Thoracic aorta (tissue), 2 donors: ENCODE measurements around the gene SCAP. TPM values are rescaled to one million over a fixed set of nuclear protein-coding genes. Genes with fewer than 3 reads are reported as not detected.

Experiments used
- ATAC-seq: fragments of 150-250 bp; one replicate; pipeline ENCODE4 v1.8.0; 2017; ENCODE audit warnings: low read depth; ENCODE audit not compliant: insufficient number of reproducible peaks, low FRiP score
- DNase-seq: peaks from one replicate; pipeline ENCODE4 v3.0.0-alpha.2; 2020; ENCODE audit warnings: low spot score
- H3K27ac ChIP-seq, 2 donors: fragments of 200-600 bp; sonication (generic); 1 replicate in 1 of 2; 2 replicates in 1 of 2; pipeline ENCODE4 v1.5.1; 2016; ENCODE audit warnings: mild to moderate bottlenecking in 2 of 2, moderate library complexity in 2 of 2
- H3K27me3 ChIP-seq: fragments of 200-600 bp; sonication (generic); replicated peaks from 2 replicates; pipeline ENCODE4 v1.6.0; 2016; ENCODE audit warnings: mild to moderate bottlenecking; ENCODE audit not compliant: insufficient read depth
- H3K36me3 ChIP-seq: fragments of 200-600 bp; sonication (generic); one replicate; pipeline ENCODE4 v1.5.1; 2016
- H3K4me1 ChIP-seq, 2 donors: fragments of 200-600 bp; sonication (generic); 1 replicate in 1 of 2; 2 replicates in 1 of 2; pipeline versions ENCODE4 v1.5.1 to v1.6.0; 2016; ENCODE audit warnings: low read depth in 2 of 2, mild to moderate bottlenecking in 1 of 2; ENCODE audit not compliant: control insufficient read depth in 1 of 2
- H3K4me3 ChIP-seq: fragments of 200-600 bp; sonication (generic); 2 replicates; pipeline ENCODE4 v1.5.1; 2016; ENCODE audit warnings: mild to moderate bottlenecking
- H3K9me3 ChIP-seq: fragments of 200-600 bp; sonication (generic); 2 replicates; pipeline ENCODE4 v1.5.1; 2016
- CTCF ChIP-seq: fragments of 200-600 bp; sonication (generic); IDR thresholded peaks from one replicate; pipeline ENCODE4 v1.5.1; 2019; ENCODE audit warnings: antibody characterized with exemption
- total RNA-seq, 2 donors: library from RNA; depleted of rRNA; stranded (reverse); fragments of >200 nt; gene quantifications; one replicate each; pipeline versions ENCODE4 v1.1.0 to v1.2.3, GENCODE V29; 2016

SCAP gene
- total RNA-seq, 2 donors from 2014 or later, result 80.0 to 106 TPM

GRCh38 chr3:47425959-47426358, 49.8 kb downstream of the SCAP start:
- no peak overlapping the region for H3K27ac ChIP-seq
- no peaks in the 10 kb centered on the region for H3K9me3 ChIP-seq
- H3K4me3 ChIP-seq, result no peak overlapping the region
- no peak for ATAC-seq
- H3K27me3 ChIP-seq, result no peaks in the 10 kb centered on the region
- TF ChIP-seq CTCF, result no peak
- DNase-seq, result no peak
- peaks cover 39% of the 10 kb centered on the region for H3K36me3 ChIP-seq
- peaks cover 8 to 13% of the 10 kb centered on the region in 2 donors for H3K4me1 ChIP-seq

- Histone ChIP-seq H3K4me1 (peaks cover 8 to 17% of the 10 kb centered on the region in 2 donors), H3K9me3 (no peaks in the 10 kb centered on the region), H3K27me3 (no peaks in the 10 kb centered on the region), H3K4me3 (no peak overlapping the region), H3K27ac (no peak overlapping the region), H3K36me3 (peaks cover 35% of the 10 kb centered on the region)
- ATAC-seq (no peak), DNase-seq (no peak)
- no peak for TF ChIP-seq CTCF
Measured at GRCh38 chr3:47425383-47425778, 50.4 kb downstream of the SCAP start.

DNA sequence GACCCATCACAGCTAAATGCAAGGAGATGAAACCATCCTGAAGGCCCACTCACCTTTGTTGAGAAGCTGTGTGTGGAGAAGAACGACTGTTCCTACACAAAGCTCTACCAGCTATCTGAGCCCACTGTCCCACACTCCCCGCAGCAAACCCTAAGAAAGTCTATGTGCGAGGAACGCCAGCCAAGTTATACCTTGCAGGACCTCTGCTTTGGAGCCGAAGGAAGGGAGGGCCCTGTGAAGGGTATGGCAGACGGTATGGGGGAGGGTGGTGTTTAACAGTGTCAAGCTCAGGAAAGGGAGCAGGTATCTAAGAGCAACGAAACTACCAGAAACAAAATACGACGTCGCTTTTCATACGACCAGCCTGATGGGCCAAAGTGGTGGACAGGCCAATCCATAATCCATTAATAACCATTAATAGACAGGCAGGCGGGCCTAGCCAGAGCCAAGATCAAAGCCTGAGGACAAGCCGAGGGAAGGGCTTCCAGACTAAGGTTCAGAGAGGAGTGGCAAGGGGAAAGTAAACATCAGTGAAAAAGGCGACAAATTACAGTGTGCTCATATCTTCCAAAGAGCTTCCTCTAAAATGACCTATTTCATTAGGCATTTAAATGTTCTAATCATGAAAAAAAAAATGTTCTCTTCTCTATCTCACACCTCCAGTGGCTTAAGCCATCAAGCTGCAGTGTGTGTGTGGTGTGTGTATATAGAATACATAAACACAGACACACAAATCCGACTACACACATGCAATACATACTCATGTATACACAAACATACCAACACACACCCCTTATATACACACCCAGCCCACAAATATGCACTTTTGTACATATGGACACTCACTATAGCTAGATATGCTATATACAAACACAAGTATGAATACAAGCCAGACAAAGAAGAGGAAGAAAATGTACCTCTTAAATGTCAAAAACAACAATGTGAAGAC, 51.0 kb downstream of the SCAP start:
- Histone ChIP-seq H3K36me3 (peaks cover 40% of the 10 kb centered on the region), H3K9me3 (no peaks in the 10 kb centered on the region), H3K27ac (no peak overlapping the region), H3K4me1 (peaks cover 8 to 17% of the 10 kb centered on the region in 2 donors), H3K4me3 (no peak overlapping the region), H3K27me3 (no peaks in the 10 kb centered on the region)
- DNase-seq (no peak), ATAC-seq (no peak)
- TF ChIP-seq CTCF, result no peak

DNA sequence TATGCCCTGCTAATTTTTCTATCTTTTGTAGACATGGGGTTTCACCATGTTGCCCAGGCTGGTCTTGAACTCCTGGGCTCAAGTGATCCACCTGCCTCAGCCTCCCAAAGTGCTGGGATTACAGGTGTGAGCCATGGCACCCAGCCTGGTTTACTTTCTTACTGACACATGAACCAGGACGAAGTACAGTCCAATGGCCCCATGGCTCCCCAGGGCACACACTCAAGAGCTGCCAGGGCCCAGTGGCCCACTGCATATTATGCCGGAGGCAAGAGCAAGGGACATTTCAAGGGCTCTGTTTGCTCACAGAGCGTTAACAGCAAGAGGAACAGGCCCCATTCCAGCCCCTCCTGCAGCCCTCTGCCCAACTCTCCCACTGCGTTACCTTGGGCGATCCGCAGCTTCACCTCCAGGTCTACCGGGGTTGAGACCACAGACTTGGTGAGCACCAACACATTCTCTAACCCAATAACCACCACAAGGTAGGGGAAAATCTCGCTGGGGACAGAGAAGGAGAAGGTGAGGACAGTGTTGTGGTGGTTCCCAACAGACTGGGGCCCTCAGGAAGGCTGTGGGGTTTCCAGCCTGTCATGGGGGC, 52.1 kb downstream of the SCAP start:
- Histone ChIP-seq H3K27me3 (no peaks in the 10 kb centered on the region), H3K4me1 (peaks cover 8 to 17% of the 10 kb centered on the region in 2 donors), H3K36me3 (peaks cover 48% of the 10 kb centered on the region), H3K27ac (no peak overlapping the region), H3K4me3 (no peak overlapping the region), H3K9me3 (no peaks in the 10 kb centered on the region)
- DNase-seq (no peak), ATAC-seq (no peak)
- TF ChIP-seq CTCF, result no peak

GRCh38 chr3:47422743-47423142, 53.0 kb downstream of the SCAP start:
- no peaks in the 10 kb centered on the region for H3K27me3 ChIP-seq
- no peak for TF ChIP-seq CTCF
- no peak overlapping the region for H3K4me3 ChIP-seq
- peaks cover 42% of the 10 kb centered on the region for H3K36me3 ChIP-seq
- DNase-seq (no peak), ATAC-seq (no peak)
- H3K4me1 ChIP-seq, result peaks cover 8 to 17% of the 10 kb centered on the region in 2 donors
- no peaks in the 10 kb centered on the region for H3K9me3 ChIP-seq
- H3K27ac ChIP-seq, result no peak overlapping the region
